Germinal center (tissue), 1 donor: Measurements from ENCODE around the gene SEC14L3.

Experiments
- DNase-seq: peaks from one replicate; pipeline ENCODE4 v3.0.0; 2012; ENCODE audit warnings: mixed read lengths, low spot score

SEC14L3 gene

GRCh38 chr22:30444632-30445437 lies 27.0 kb downstream of the SEC14L3 start:
- DNase-seq, result peak; percentile 85

- no peak for DNase-seq
Observed at GRCh38 chr22:30441088-30441487, 30.7 kb downstream of the SEC14L3 start.

- no peak for DNase-seq
Observed at GRCh38 chr22:30439836-30440235, 32.0 kb downstream of the SEC14L3 start.

- no peak for DNase-seq
Observed at GRCh38 chr22:30439226-30439625, 32.6 kb downstream of the SEC14L3 start.

GRCh38 chr22:30438559-30438958 lies 33.3 kb downstream of the SEC14L3 start:
- DNase-seq, result no peak

- DNase-seq, result no peak
Observed at GRCh38 chr22:30436196-30436595, 35.6 kb downstream of the SEC14L3 start.

GRCh38 chr22:30435674-30436126 lies 36.1 kb downstream of the SEC14L3 start:
- DNase-seq, result peak; percentile 57

GRCh38 chr22:30434843-30435242 lies 37.0 kb downstream of the SEC14L3 start:
- no peak for DNase-seq

- DNase-seq, result no peak
Observed at GRCh38 chr22:30433773-30434172, 38.0 kb downstream of the SEC14L3 start.

- DNase-seq, result no peak
Observed at GRCh38 chr22:30433227-30433626, 38.6 kb downstream of the SEC14L3 start.

- DNase-seq, result no peak
Observed at GRCh38 chr22:30432520-30432919, 39.3 kb downstream of the SEC14L3 start.

- no peak for DNase-seq
Observed at GRCh38 chr22:30432096-30432495, 39.7 kb downstream of the SEC14L3 start.

GRCh38 chr22:30430933-30431332 lies 40.9 kb downstream of the SEC14L3 start:
- no peak for DNase-seq

- DNase-seq, result no peak
Observed at GRCh38 chr22:30429887-30430286, 41.9 kb downstream of the SEC14L3 start.

GRCh38 chr22:30427871-30428270 lies 43.9 kb downstream of the SEC14L3 start:
- DNase-seq, result no peak

- peak; percentile 88 for DNase-seq
Observed at GRCh38 chr22:30426388-30427353, 45.1 kb downstream of the SEC14L3 start.

- DNase-seq, result peak; percentile 53
Observed at GRCh38 chr22:30425616-30426387, 46.0 kb downstream of the SEC14L3 start, which contains the start of gene MTFP1. Gene MTFP1 (plus strand): TSS chr22:30425768. CDS start chr22:30425880, 112 bp downstream.

- no peak for DNase-seq
Observed at GRCh38 chr22:30425327-30425615, 46.5 kb downstream of the SEC14L3 start.

- DNase-seq, result no peak
Observed at GRCh38 chr22:30424534-30425326, 47.1 kb downstream of the SEC14L3 start.

GRCh38 chr22:30423959-30424533 lies 47.8 kb downstream of the SEC14L3 start:
- DNase-seq, result peak; percentile 99
